GM18873 (cell line): ENCODE data around the gene CACNB2.

Experiments used
- ATAC-seq: cut with Tn5 transposase; IDR thresholded peaks from one replicate; pipeline ENCODE4 v1.9.1; 2021; ENCODE audit warnings: mild to moderate bottlenecking, moderate library complexity, moderate number of reproducible peaks; ENCODE audit not compliant: unreplicated experiment, low FRiP score

Gene CACNB2

DNA sequence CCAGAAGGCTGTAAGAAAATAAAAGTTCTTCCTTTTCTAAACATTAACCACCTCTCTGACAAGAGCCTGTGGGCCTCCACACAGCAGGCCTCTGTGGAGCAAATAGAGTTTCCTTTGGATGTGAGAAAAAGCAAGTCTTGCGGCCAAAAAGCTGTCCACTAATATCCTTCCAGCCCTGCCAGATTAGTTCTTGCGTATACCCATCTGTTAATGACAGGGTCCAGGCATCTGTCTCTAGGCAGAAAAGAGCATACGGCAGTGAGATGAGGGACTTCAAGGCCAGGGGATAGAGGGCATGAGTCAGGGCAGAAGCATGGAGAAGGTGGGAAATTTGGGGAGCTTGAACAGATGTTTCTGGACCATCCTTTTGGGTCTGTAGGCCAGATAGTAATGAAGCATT, 346.2 kb downstream of the CACNB2 start:
- ATAC-seq, result no peak

DNA sequence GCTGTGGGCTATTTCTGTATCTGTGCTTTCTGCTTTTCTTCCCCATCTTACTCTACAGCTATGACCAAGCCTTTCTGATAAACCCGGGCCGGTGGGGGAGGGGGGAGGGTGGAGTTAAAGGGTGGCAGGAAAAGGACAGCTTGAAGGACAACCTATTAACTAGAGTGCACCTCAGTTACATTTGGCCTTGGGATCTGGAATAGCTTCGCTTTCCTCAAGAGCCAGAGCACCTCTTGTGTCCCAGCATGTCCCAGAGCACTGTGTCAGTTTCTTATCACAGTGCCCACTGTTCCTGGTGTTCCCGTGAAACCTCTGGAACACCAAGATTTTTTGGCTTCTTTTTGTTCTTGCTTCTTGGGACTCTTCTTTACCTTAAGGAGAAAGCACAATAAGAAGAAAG, 350.5 kb downstream of the CACNB2 start:
- ATAC-seq, result no peak

DNA sequence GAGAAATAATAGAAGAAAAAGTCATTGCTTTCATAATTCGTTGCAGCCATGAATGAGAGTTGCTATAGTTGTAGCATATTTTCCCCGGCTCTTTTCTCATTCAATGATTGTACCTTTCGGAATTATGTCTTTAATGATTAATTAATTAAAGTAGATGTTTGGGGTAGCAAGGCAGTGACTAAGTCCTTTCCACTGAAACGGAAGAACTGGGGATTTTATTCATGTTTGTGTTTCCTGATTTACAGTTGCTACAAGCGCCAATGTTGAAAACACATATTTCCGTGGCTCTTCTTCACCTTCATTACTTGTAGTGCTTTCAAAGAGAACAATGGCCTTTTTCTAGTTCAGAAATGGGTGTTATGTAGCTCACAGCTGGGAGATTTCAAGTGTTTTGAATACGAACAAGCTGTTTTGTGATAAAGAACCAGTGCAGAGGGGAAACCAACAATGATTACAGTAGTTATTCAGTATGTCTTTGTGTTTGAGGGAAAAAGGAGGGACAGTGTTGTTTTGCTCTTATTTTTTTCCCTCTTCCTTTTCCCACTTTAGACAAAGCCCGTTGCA, 357.7 kb downstream of the CACNB2 start:
- no peak for ATAC-seq

DNA sequence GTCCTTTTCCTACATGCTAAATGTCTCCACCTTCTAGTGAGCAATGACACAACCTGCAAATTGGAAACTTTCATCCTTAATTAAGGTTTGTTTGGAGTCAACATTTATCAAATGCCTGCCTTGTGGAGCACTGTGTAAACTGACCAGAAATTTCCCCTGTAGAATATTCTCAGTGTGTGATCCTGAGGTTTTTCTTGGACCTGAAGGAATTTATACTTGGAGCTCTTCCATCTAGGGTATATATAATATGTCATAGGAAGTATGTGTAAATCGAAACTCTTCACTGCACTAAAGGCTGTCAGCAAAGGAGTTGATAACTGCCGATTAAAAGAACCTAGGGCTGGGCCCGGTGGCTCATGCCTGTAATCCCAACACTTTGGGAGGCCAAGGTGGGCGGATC, 358.8 kb downstream of the CACNB2 start:
- ATAC-seq, result no peak

DNA sequence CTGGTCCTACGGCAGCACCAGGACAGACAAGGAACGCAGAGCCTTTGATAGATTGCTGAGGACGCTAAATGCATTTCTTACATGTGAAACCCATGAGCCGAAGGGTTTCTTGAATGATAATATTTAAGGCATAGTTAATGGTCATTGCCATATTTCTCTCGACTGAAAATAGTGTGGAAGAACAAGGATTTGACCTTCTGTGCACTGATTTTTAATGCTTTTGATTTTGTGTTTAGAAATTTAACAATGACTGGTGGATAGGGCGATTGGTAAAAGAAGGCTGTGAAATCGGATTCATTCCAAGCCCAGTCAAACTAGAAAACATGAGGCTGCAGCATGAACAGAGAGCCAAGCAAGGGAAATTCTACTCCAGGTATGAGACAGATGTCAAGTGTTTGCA, 360.4 kb downstream of the CACNB2 start:
- no peak for ATAC-seq

DNA sequence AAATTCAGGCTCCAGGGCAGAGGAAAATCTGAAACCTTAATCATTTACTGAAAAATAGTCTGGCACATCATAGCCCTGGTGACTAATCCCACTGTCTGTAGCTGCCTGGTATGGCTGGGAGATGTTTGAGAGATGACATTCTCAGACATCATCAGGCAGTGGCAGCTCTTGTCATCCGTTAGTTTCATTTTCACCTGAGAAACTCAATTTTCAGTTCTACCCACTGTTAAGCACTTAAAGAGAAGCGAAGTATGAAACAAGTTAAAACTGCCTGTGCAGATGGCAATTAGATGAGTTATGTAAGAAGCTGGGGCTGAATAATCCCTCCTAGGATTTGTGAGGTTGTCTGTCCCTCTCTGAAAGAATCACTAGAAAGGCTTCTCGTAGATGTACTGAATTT, 361.0 kb downstream of the CACNB2 start:
- ATAC-seq, result peak; percentile 80

DNA sequence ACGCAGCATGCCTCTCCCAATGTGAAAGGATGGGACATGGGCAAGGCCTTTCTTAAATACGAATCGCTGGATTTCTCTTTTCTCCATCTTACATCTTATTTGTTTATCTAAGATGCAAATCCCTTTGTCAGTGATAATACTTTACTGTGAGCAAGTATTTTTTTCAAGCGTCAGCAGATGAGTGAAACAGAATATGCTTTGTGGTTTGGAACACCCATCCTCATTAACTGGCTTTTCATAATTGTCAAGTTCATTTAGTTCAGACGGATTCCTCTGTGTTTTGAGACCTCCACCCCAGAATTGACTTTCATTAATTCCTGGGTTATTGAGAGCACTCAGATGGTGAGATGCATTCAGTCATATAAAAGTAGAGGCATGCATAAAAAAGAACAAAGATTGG, 361.4 kb downstream of the CACNB2 start:
- ATAC-seq, result no peak

DNA sequence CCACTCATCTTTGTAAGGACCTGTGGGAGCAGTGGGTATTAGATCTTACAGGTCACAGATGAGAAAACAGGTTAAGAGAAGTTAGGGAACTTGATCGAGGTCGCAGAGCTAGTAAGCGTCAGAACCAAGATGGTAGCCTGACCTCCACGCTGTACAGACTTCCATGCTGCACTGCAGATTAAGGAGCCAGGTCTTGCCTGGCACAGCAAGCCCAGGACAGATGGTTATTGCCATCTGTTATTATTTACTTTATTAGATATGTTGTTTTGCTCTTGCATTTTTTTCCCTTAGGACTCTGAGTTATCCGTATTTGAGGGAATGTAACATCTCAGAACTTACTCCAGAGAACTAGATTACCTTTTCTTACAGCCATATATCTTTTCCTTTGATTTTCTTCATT, 363.9 kb downstream of the CACNB2 start:
- no peak for ATAC-seq

DNA sequence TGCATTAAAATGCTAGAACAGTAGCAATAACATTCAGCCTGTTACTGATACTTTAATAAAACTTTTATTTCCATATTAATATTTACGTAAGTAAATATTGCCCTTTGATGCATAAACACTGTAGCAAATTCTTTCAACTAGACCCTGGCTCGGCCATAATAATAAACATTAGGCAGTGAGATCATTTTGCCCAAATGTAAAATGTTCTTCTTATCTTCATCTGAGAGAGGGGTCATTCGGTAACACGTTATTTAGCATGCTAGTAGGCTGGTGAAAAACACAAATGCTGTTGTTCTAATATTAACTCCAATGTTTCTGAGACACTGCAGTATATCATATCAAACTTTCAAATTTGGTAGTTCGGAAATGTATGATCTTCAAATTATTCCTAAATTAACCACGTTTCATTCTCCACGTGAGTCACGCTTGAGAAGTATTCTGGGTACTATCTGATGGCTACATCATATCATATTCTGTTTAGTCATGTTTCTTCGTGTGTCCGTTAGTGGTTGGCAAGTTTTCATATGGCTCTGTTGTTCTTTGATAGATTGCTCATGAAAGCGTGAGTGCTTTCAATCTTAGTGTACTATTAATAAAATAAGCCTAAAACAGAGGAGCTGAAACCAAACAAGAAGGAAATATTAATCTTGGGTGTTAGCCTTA, 365.4 kb downstream of the CACNB2 start:
- no peak for ATAC-seq

DNA sequence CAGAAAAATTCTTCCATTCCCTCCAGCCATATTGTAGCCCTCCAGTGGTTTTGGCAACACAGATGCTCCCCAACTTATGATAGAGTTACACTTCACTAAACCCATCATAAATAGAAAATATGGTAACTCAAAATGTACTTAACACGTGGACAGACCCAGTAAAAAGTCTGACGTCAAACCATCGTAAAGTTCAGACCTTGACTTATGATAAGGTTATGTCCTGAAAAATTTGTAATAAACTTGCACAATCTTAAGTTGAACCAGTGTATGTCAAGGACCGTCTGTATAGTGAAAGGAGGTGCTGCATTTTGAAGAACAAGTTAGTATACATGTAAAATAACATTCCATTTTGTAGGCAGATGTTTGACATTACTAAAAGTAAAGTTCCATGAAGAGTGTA, 368.4 kb downstream of the CACNB2 start:
- ATAC-seq, result no peak

DNA sequence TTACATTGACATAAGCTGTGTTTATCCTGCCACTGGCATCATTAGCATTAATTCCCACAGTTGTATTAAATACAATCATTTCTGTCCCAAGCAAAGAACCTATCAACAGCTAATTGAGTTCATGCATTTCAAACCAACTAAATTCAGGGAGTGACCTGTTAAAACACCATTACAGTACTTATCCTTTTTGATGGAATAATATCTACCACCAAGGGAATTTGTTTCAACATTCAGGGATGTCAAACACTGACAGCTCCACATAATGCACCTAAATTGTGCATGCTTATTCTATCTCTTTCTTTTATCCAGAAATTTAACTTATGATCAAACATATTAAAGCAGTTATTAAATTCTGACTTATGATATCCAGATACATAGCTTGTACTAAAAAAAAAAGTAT, 374.3 kb downstream of the CACNB2 start:
- ATAC-seq, result no peak

DNA sequence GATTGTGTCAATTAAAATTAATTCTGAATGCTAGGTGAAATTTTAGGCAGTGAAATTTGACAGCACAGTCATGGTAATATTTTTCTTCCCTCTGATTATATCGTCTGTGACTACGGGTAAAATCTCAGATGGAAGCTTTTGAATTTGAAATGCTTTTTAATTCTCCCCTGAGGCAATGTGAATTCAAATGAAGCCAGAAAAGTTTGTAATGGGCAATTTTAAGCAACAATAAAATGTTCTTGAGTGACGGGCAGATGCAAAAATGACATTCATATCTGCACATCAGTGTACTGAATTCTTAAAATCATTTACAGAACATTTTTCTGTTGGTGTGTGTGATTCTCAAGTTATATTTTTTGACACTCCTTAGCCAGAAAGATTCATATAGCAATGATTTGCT, 376.6 kb downstream of the CACNB2 start:
- ATAC-seq, result no peak

DNA sequence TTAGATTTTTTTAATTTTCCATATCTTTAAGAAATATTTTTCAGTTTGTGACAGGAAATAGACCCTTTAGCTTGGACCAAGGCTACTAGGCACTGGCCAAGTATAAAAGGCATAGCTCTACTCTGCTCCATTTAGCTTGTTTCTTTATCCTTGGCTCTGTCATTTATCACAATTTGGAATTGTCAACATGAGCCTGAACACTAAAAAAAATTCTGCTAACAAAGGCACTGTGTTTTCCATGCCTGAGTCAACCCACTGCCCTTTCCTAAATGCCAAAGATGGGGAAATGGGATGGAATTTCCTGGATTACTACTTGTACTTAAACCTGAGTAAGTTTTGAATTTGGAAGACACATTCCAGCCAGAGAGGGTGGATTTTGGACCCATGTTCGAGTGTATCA, 382.8 kb downstream of the CACNB2 start:
- ATAC-seq, result no peak

DNA sequence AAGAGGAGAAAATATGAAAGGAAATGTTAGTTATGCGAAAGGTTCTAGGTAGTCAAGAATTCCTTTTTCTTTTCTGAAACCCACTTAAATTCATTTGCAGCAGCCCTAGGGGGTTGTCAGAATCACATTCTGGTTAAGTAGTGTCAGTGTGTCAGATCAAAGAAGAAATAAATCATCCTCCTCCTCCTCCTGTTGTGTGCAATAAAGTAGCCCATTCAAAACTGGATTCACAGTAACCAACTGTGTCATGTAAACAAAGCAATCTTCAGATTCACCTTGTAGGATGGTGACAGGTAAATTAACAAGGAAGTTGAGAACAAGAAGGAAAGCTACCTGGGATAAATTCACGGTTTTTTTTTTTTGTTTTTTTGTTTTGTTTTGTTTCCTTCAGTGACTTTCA, 383.6 kb downstream of the CACNB2 start:
- ATAC-seq, result no peak

DNA sequence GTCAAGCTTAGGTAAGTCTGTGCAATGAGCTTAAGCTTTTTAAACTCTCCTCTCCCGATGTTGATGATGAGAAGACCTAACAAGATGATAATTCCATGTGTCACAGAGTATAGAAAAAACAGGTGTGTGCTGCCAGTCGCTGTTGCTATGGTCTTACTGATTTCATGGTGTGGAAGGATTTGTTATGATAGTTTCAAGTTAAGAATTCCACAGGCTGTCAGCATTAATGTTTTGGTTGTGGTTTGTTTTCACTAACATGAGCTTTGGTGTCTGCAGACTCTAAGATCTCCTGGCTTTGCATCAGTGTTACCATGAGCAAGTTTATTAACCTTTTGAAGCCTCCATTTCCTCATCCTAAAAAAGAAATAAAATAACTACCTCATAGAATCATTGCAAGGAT, 387.5 kb downstream of the CACNB2 start:
- ATAC-seq, result no peak

DNA sequence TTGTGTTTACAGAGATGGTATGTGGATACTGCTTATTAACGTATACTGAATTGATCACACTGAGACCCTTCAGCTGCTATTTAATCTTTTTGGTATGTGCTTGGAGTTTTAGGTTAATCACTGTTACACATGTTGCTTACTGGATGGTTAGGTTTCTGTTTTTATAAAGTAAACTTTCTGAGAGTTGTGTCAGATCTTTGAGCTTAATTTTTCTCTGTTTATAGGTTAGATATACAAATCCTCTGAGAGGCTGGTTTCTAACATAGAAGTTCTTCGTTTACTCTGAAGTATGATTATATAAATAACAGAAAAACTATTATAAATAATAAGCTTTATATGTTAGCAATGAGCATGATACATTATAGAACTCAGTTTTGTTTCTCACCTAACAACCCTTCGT, 388.1 kb downstream of the CACNB2 start:
- ATAC-seq, result no peak

DNA sequence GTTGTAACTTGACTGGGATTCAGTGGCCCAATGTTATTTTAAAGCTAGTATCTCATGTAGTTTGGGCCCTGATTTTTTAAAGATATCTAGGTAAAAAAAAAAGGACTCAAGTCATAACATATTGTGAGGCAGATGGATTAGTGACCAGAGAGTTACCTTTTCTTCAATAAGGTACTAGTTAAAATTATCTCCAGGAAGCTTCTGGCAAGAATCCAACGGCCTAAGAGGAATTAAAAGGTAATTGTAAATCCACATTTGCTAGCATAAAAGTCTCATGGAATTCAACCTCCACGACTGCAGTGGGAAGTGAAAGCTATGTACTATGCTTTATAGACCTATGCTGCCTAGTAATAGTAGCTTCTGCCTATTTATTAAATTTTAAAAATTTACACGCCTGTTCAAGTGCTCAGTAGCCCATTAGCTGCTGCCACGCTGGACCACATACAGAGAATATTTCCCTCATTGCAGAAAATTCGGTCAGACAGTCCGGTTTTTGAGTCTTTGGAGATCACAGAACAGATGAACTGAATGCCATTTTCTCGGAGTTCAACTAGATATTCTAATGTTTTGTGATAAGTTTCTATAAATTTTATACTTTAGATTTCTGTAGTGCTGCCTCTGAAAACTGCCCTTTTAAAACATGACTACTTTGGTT, 392.8 kb downstream of the CACNB2 start:
- no peak for ATAC-seq

DNA sequence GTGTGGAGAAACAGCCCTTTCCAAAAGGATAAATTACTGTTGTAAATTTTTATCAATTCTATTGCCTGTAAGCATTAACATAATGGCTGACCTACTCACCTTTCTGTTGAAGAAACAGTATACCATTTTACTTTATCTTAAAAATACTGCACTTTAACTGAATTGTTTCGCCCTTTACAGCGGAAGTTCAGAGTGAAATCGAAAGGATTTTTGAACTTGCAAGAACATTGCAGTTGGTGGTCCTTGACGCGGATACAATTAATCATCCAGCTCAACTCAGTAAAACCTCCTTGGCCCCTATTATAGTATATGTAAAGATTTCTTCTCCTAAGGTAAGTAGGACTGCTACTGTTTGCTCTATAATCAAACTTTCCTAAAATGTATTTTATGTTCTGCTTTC, 393.7 kb downstream of the CACNB2 start:
- ATAC-seq, result no peak

DNA sequence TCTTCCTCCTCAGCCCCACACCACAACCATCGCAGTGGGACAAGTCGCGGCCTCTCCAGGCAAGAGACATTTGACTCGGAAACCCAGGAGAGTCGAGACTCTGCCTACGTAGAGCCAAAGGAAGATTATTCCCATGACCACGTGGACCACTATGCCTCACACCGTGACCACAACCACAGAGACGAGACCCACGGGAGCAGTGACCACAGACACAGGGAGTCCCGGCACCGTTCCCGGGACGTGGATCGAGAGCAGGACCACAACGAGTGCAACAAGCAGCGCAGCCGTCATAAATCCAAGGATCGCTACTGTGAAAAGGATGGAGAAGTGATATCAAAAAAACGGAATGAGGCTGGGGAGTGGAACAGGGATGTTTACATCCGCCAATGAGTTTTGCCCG, 399.1 kb downstream of the CACNB2 start:
- no peak for ATAC-seq

DNA sequence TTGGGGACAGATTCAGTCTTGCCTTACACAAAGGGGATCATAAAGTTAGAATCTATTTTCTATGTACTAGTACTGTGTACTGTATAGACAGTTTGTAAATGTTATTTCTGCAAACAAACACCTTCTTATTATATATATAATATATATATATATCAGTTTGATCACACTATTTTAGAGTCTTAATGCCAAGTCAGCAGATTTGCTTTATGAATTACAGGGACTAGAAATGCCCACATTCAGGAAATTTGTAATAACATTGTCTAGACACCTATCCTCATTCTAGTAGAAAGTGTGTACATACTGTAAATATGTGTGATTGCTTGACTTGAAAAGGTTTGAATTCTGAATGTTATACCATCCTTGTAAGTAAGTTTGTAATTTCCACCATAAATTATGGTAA, 400.0 kb downstream of the CACNB2 start:
- ATAC-seq, result no peak

DNA sequence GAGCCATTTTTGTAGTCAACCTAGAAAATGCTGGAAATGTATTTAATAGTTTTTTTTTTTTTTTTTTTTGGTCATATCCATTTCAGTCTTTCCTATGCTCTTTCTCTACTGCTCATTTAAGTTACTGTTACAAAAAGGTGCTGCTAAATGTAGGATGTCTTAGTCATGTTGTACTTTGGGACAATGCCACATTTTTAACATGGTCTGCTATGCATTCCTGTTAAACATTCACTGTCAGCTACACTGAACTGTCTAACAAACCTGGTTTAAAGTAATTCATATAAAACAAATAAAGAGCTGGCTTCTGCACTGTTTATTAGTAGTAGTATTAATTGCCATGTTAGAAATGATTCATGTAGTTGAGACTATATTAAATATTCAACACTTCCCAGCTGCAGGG, 402.6 kb downstream of the CACNB2 start:
- no peak for ATAC-seq

DNA sequence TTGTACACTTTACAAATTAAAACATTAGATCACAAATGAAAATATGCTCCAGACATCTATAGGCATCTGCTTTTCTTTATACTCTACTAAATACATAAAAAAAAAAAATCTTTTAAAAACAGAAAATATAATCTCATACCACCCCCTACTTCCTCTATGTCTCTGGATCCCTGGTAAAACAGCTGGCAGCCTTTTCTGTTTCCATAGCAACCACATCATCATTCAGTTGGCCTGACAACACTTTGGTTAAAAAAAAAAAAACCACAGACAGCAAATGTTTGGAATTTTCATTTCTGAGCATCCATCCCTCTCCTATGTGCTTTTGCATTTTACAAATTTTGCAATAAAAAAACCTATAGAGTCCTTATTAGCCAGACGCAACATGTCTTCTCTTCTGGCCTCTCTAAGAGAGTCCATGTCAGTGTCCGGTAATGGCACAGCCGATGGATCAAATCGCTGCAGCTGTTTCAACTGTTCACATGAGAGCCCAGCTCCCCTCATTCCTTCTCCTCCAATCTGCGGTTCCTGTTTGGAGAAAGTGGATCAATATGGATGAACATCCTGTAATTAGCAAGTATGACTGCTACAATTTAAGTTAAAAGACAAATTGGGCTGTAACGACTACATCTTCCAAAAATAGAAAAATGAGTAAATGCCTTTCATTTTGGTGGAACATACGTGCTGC, 405.5 kb downstream of the CACNB2 start:
- ATAC-seq, result no peak
